Activated CD8-positive, alpha-beta memory T cell treated with anti-CD3 and anti-CD28 coated beads, Interleukin-2, amount 50 U/mL, for 4 hours (primary cell): ENCODE data around the gene CA11.
"Not testable (repeated sequence)": the region's sequence is repeated elsewhere in the genome, so short reads cannot be mapped to it uniquely, and the experiment has no call there.

Source experiments
- DNase-seq: peaks from one replicate; pipeline ENCODE4 v3.0.0-alpha.2; 2020

Gene CA11

DNA sequence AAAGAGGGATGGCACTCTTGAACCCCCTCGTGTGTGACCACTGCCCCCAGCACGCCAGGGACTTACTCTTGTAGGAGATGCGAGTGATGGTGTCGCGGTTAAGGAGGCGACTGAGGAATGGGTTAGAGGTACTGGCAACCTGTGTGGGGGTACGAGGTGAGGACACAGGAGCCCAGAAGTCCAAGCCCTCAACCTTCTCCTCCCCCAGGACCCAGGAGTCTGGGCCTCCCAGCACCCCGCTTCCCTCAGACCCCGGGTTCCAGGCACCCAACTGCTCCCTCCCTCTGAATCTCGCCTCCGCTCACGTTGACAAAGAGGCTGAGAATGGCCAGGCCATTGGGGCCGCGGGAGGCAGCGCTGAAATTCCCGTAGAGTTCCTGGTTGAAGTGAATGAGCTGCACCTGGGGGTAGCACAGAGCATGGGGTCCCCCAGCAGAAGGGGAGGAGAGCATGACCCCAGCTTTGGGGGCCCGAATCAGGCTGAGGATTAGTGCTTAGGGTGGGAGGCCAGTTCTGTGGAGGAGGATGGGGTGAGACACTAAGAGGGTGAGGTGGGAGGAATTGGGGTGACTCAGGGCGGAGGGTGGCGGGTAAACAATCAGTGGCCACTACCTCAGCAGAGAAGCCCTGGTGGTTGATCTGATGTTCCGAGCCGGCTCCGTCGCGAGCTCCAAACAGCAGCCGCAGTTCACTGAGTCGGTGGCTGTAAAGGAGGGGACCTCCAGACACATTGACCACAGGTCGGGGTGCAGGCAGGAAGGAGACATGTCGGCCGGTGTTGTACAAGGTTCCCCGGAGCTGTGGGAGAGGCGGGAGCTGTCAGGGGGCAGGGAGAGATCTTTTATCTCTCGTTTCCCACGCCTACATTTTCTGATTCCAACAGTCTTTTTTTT, 6.3 kb downstream of the CA11 start:
- peak; percentile 37 for DNase-seq

DNA sequence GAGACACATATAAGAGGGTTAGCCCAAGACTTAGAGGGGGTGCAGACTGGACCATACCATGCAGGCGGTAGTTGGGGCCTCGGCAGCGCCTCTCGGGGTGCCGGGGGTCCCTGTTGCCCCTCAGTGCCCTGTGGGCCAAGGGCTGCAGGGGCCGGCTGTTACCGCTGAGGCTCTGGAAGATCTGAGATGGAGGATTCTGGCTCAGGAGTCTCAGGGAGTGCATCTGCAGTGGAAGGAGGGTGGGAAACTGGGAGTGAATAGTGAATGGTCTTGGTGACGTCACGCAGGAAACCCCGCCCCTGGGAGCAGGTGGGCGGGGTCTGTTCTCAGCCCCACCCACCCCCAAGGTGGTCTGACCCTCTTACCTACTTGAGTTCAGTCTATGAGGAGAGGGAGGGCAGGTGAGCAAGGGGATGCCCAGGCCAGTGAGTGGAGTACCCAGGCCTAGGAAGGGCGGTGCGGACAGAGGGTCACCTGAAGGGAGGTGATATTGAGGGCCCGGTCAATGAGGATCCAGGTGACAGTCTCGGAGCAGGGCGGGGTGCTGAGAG, 7.1 kb downstream of the CA11 start:
- DNase-seq, result peak; percentile 27

GRCh38 chr19:48637948-48638830, 7.8 kb downstream of the CA11 start:
- peak; percentile 73 for DNase-seq

DNA sequence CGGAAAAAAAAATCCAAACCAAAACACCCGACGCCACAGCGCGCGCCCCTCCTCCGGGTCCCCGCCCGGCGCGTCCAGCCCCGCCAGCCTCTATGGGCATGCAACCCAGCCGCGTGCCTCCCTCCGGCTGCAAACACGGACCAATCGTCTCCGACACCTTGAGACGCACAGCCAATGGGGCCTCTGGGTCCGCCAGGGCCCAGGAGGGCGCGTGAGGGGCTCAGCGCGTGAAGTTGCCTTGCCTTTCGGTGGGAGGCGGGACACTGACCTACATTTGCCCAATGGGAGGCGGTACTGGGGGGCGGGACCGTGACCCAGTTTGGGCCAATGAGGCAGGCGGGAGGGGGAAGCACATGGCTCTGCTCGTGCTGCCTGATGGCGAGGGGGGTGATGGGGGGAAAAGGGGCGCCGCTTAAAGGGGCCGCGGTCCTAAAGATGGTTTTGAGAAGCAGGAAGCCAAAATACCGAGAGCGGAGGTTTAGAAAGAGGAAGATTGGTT, 8.5 kb downstream of the CA11 start:
- peak; percentile 99 for DNase-seq

DNA sequence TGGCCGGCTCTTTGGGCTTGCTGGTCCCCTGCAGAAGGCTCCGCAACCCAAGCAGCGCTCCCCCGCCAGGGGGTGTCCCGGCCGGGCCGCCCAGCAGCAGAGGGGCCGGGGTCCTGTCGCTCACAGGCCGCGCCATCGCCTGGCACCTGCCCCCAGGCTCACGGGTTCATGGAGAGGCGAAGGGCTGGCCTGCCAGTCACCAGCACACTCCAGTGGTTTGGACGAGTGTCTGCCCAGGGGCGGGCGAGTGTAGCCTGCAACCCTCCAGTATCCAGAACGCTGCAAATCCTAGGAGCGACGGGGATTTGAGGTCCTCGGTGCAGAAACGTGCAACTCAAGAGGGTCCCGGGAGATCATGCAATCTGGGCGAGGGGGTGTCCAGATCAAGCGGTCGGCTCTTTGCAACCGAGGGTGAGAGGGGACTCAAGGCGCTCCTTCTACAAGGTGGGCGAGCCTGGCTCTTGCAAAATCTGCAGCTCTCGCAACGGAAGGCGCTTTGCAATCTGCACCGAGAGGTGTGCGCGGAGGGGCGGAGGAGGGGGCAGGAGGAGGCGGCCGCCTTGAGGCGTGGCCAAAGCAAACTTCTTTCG, 9.0 kb downstream of the CA11 start, which contains the start of gene DBP:
Gene DBP (minus strand): TSS at position 521 of the 590 bp plus-strand sequence. CDS start 385 bp downstream, at position 136.
- DNase-seq, result peak; percentile 52

DNA sequence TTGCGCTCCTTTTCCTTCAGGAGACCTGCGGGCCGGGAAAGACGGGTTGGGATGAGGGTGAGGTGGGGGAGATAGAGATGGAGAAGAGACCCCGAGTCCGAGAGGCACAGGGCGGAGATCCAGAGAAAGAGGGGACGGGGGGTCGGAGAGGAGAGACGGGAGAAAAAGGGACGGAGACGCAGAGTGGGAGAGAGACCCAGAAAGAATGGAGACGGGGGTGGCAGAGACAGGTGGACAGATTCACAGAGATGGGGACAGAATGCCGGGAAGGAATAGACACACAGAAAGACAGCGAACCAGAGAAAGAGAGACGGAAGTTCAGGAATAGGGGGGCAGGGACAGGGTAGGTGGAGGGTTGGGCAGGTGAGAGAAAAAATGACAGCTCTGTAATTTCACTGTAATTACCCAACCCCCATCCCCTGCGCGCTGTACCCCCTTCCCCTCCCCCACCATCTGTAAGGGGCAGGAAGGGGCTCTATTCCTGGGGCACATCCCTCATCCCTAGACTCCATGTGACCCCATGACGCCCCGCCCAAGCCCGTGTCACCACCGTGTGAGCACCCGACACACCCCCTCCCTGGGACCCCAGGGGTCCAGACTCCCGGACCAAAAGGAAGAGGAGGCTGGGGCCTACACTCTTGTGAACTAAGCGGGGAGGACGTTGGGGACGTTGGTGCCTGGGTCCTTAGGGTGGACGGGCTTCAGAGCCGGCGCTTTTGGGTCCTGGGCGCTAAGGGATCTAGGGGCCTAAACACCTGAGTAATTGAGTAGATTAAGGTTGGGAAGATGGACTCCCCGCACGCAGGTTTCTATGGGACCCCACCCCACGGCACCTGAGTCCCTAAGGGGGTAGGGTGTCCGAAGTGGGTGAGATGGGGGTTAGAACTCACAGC, 9.8 kb downstream of the CA11 start:
- peak; percentile 38 for DNase-seq

GRCh38 chr19:48635263-48635965, 10.6 kb downstream of the CA11 start:
- peak; percentile 73 for DNase-seq

DNA sequence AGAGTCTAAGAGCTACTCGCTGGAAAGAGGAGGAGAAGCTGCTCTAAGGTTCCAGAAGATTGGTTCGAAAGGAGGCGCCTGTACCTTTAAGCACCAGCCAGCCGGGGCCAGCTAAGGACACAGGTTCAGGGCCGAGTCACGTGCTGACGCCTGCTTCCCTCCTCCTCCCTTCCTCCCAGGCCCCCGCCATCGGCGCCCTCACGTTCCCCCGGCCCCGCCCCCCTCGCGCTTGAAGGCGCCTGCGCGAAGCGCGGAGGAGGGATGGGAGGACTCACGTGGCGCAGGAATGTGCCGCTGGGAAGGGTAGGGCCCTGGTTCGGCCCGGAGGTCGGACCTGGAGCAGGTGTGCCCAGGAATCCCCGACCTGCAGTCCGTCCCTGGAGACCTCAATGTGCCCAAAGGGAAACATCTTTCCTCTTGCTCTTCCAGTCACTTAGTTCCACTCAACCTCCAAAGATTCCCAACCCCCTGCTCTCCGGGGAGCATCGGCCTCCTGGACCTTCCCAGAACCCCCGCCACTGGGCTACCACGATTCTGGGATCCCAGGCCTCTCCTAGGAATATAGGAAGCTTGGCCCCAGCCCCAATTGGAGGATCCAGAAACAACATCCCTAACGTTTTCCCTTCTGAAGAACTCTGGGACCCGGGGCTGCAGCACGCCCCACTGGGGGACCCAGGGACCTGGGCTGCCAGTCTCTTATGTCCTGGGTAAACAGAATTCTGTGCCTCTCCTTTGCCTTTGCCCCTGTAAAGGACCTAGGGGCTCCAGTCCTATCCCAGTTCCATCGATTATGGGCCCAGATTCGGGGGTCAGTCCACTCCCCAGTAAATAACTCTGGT, 11.3 kb downstream of the CA11 start:
- peak; percentile 91 for DNase-seq

GRCh38 chr19:48634036-48634342, 12.0 kb downstream of the CA11 start:
- DNase-seq, result no peak

GRCh38 chr19:48633148-48634035, 12.6 kb downstream of the CA11 start:
- no peak for DNase-seq

DNA sequence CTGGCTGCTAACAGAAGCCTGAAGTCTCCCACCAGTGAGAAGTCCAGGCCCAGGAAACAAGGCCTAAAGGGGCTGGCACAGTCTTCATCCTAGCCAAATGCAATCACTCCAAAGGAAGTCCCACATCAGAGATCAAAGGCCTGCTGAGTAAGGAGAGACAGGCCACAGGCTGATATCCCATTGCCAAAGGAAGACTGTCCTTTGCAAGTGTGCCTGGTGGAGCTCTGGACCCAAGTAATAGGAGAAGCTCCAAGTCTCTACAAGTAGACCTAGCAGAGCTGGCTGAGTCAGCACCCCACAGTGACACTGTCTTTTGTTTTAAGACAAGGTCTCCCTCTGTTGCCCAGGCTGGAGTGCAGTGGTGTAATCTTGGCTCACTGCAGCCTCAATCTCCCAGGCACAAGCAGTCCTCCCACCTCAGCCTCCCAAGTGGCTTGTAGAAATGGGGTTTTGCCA, 13.3 kb downstream of the CA11 start:
- DNase-seq, result no peak

DNA sequence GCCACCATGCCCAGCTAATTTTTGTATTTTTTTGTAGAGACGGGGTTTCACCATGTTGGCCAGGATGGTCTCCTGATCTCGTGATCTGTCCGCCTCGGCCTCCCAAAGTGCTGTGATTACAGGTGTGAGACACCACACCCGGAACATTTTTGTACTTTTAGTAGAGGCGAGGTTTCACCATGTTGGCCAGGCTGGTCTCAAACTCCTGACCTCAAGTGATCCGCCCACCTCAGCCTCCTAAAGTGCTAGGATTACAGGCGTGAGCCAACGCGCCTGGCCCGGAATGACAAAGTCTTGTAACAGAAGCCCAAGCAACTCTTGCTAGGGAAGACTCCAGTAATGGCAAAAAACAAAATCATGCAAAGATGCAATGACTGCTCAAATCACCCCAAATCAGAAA, 13.7 kb downstream of the CA11 start:
- not testable (repeated sequence) for DNase-seq

DNA sequence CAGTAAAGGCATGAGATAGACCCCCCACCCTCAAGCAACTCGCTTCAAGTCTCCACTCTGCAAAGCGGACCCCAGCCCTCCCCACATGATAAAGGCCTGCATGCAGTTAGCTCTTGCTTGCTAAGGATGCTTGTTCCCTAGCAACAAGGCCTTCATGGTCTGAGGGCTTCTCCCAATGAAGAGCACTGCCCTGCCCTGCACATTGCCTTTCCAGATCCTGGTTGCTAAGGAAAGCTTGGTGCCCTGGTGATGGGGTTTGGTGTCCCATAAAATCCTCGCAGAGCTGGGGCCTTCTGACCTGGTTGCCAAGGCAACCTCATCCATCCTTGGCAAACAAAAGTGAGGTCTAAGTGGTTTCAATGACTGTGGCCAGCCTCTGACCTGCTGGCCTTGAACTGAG, 14.8 kb downstream of the CA11 start:
- no peak for DNase-seq

DNA sequence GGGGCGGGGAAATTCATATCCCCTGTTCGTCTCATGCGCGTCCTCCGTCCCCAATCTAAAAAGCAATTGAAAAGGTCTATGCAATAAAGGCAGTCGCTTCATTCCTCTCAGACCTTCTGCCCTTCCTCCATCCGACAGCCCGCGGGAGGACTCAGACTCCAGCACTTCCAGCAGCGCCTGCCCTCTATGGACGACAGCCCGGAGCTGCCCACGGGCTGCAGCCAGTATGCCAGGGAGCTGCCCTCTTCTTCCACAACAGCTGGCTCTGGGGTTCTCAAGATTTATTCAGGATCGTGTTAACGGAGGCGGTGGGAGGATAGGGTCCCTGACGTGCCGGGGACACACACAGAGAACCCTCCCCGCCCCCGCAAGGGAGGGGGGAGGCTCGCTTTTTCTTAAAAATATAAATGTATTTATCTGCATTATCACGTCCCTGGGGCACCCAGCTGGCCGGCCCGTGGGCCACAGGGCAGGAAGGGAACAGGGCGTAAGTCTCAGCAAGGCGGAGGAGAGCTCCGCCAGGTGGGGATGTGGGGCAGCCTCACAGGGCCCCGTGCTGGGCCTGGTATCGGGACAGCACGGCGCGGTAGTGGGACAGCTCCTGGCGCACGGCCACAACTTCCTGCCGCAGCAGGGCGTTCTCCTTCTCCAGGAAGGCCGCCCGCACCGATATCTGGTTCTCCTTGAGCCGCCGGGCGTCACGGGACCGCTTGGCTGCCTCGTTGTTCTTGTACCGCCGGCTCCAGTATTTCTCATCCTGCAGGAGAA, 15.5 kb downstream of the CA11 start:
- DNase-seq, result no peak

GRCh38 chr19:48629599-48630295, 16.2 kb downstream of the CA11 start:
- peak; percentile 24 for DNase-seq

DNA sequence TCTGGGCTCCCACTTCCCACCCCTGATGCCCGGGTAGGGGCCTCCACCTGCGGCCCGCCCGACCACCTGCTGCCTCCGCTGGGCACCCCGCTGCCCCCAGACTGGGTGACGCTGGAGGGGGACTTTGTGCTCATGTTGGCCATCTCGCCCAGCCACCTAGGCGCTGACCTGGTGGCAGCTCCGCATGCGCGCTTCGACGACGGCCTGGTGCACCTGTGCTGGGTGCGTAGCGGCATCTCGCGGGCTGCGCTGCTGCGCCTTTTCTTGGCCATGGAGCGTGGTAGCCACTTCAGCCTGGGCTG, 16.7 kb downstream of the CA11 start:
- DNase-seq, result no peak

DNA sequence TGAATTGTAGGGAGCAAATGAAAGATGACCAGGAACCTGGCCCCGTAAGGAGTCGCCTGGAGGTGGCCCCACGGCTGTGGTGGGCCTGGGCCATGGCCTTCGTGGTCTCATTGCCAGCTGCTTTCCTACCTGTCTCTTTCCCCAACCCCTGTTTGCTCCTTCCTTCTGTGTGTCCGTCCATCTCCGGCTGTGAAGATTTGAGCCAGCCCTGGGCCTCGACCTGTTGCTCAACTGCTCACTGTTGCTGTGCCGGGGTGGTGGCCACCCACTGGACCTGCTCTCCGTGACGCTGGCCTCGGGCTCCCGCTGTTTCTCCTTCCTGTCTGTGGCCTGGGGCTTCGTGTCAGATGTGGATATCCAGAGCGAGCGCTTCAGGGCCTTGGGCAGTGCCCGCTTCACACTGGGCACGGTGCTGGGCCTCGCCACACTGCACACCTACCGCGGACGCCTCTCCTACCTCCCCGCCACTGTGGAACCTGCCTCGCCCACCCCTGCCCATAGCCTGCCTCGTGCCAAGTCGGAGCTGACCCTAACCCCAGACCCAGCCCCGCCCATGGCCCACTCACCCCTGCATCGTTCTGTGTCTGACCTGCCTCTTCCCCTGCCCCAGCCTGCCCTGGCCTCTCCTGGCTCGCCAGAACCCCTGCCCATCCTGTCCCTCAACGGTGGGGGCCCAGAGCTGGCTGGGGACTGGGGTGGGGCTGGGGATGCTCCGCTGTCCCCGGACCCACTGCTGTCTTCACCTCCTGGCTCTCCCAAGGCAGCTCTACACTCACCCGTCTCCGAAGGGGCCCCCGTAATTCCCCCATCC, 17.3 kb downstream of the CA11 start:
- no peak for DNase-seq
